WTC11 (cell line): ENCODE results near the gene ARHGEF1.

Experiments used
- CREB1 ChIP-seq: sonication (generic); formaldehyde crosslinking; IDR thresholded peaks from 2 replicates; pipeline ENCODE4 v1.8.0; 2023; ENCODE audit warnings: mild to moderate bottlenecking, missing genetic modification reagents
- CTCF ChIP-seq: fragments of 200-600 bp; IDR thresholded peaks from 2 replicates; pipeline ENCODE4 v1.8.0; 2022; ENCODE audit warnings: antibody characterized with exemption
- ELF4 ChIP-seq: sonication (generic); formaldehyde crosslinking; IDR thresholded peaks from 2 replicates; pipeline ENCODE4 v1.8.1; 2022; ENCODE audit warnings: low read depth, mild to moderate bottlenecking, moderate library complexity, missing genetic modification reagents
- IRF2 ChIP-seq: sonication (generic); formaldehyde crosslinking; IDR thresholded peaks from 2 replicates; pipeline ENCODE4 v1.8.0; 2022; ENCODE audit warnings: low read depth, missing genetic modification reagents, borderline replicate concordance
- JAZF1 ChIP-seq: fragments of 250-450 bp; sonication (Bioruptor Pico); IDR thresholded peaks from 2 replicates; pipeline ENCODE4 v1.9.0; 2021; ENCODE audit warnings: moderate library complexity, mild to moderate bottlenecking, inconsistent platforms
- NR1H2 ChIP-seq: sonication (generic); formaldehyde crosslinking; IDR thresholded peaks from 2 replicates; pipeline ENCODE4 v1.9.0; 2021; ENCODE audit warnings: mild to moderate bottlenecking, moderate library complexity, missing genetic modification reagents
- OVOL2 ChIP-seq: fragments of 250-450 bp; sonication (Bioruptor Pico); IDR thresholded peaks from 2 replicates; pipeline ENCODE4 v1.9.0; 2021; ENCODE audit warnings: mild to moderate bottlenecking, borderline replicate concordance
- TCF7 ChIP-seq: sonication (generic); formaldehyde crosslinking; IDR thresholded peaks from 2 replicates; pipeline ENCODE4 v1.8.0; 2022; ENCODE audit warnings: mild to moderate bottlenecking, low read depth, missing genetic modification reagents, moderate library complexity
- ZNF232 ChIP-seq: sonication (generic); formaldehyde crosslinking; IDR thresholded peaks from 2 replicates; pipeline ENCODE4 v1.8.0; 2022; ENCODE audit warnings: mild to moderate bottlenecking, missing genetic modification reagents
- TF ChIP-seq, protein P1 (sequence below): sonication (generic); formaldehyde crosslinking; IDR thresholded peaks from 2 replicates; pipeline ENCODE4 v1.8.0; 2022; ENCODE audit warnings: mild to moderate bottlenecking, missing genetic modification reagents
- TF ChIP-seq, protein P2 (sequence below): fragments of 250-450 bp; sonication (Bioruptor Pico); IDR thresholded peaks from 2 replicates; pipeline ENCODE4 v1.8.0; 2021; ENCODE audit warnings: mild to moderate bottlenecking
- TF ChIP-seq, protein P3 (sequence below): sonication (generic); formaldehyde crosslinking; conservative IDR thresholded peaks from 2 replicates; pipeline ENCODE4 v1.8.1; 2023; ENCODE audit warnings: mild to moderate bottlenecking, low read depth, missing genetic modification reagents, moderate library complexity

GRCh38 chr19:41889896-41890295 lies 6.9 kb downstream of the ARHGEF1 start:
- no peak for TF ChIP-seq JAZF1 (CRISPR knock-in tag)
- TF ChIP-seq OVOL2 = no peak
- no peak for TF ChIP-seq CTCF
- TF ChIP-seq, protein P1, sequence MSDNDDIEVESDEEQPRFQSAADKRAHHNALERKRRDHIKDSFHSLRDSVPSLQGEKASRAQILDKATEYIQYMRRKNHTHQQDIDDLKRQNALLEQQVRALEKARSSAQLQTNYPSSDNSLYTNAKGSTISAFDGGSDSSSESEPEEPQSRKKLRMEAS (CRISPR knock-in tag) = no peak
- TF ChIP-seq NR1H2 = no peak
- no peak for TF ChIP-seq CREB1
- TF ChIP-seq, protein P2, sequence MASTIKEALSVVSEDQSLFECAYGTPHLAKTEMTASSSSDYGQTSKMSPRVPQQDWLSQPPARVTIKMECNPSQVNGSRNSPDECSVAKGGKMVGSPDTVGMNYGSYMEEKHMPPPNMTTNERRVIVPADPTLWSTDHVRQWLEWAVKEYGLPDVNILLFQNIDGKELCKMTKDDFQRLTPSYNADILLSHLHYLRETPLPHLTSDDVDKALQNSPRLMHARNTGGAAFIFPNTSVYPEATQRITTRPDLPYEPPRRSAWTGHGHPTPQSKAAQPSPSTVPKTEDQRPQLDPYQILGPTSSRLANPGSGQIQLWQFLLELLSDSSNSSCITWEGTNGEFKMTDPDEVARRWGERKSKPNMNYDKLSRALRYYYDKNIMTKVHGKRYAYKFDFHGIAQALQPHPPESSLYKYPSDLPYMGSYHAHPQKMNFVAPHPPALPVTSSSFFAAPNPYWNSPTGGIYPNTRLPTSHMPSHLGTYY = no peak
- no peak for TF ChIP-seq ZNF232 (CRISPR knock-in tag)
- TF ChIP-seq, protein P3, sequence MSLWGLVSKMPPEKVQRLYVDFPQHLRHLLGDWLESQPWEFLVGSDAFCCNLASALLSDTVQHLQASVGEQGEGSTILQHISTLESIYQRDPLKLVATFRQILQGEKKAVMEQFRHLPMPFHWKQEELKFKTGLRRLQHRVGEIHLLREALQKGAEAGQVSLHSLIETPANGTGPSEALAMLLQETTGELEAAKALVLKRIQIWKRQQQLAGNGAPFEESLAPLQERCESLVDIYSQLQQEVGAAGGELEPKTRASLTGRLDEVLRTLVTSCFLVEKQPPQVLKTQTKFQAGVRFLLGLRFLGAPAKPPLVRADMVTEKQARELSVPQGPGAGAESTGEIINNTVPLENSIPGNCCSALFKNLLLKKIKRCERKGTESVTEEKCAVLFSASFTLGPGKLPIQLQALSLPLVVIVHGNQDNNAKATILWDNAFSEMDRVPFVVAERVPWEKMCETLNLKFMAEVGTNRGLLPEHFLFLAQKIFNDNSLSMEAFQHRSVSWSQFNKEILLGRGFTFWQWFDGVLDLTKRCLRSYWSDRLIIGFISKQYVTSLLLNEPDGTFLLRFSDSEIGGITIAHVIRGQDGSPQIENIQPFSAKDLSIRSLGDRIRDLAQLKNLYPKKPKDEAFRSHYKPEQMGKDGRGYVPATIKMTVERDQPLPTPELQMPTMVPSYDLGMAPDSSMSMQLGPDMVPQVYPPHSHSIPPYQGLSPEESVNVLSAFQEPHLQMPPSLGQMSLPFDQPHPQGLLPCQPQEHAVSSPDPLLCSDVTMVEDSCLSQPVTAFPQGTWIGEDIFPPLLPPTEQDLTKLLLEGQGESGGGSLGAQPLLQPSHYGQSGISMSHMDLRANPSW (CRISPR knock-in tag) = no peak
- TF ChIP-seq IRF2 (CRISPR knock-in tag) = no peak
- no peak for TF ChIP-seq ELF4 (CRISPR knock-in tag)
- no peak for TF ChIP-seq TCF7 (CRISPR knock-in tag)
